SK-N-SH (cell line): ENCODE measurements around the gene TAF1D. TPM values are rescaled to one million over a fixed set of nuclear protein-coding genes. Genes with fewer than 3 reads are reported as not detected.

Experiments used
- CTCF ChIA-PET: fragments of 300-600, 350-600 bp; formaldehyde crosslinking; extraction: SDS; loops from one replicate; lab custom pipeline; 2021; lab: Yijun Ruan, JAX
- POLR2A ChIA-PET: fragments of 350-600 bp; sonication (Branson Sonifier 250); formaldehyde crosslinking; extraction: SDS; loops from one replicate; lab custom pipeline; 2020; ENCODE audit warnings: antibody characterized with exemption, inconsistent platforms; lab: Yijun Ruan, JAX
- DNase-seq: peaks from one replicate; pipeline ENCODE4 v3.0.0; 2012
- H2AFZ ChIP-seq: fragments of 200-600 bp; sonication (generic); 2 replicates; pipeline ENCODE4 v1.8.1; 2016; ENCODE audit warnings: antibody characterized with exemption, mild to moderate bottlenecking, low read depth
- H3F3A ChIP-seq: fragments of 200-600 bp; sonication (generic); replicated peaks from 2 replicates; pipeline ENCODE3; 2016; ENCODE audit warnings: antibody characterized with exemption, mild to moderate bottlenecking; ENCODE audit not compliant: insufficient read depth
- H3K27ac ChIP-seq, 2 experiments: fragments of 200-500 bp in 1 of 2; fragments of 200-600 bp in 1 of 2; sonication (Bioruptor generic) in 1 of 2; sonication (generic), shearing (Covaris generic) in 1 of 2; 2 replicates each; pipeline versions ENCODE4 v1.5.1 to v1.6.1; 2014 to 2016; ENCODE audit warnings: low read depth in 2 of 2, inconsistent platforms in 1 of 2, low read length in 1 of 2, mild to moderate bottlenecking in 1 of 2, mixed read lengths in 1 of 2
- H3K27me3 ChIP-seq: fragments of 200-600 bp; sonication (generic), shearing (Covaris generic); 2 replicates; pipeline ENCODE4 v1.6.1; 2016; ENCODE audit warnings: mixed run types; ENCODE audit not compliant: insufficient read depth
- H3K36me3 ChIP-seq, 2 experiments: fragments of 200-500 bp in 1 of 2; fragments of 200-600 bp in 1 of 2; sonication (Bioruptor generic) in 1 of 2; sonication (generic) in 1 of 2; replicated peaks in 1 of 2; 2 replicates each; pipeline versions ENCODE3 to v1.5.1; 2014 to 2016; ENCODE audit warnings: low read length in 1 of 2, mild to moderate bottlenecking in 1 of 2; ENCODE audit not compliant: insufficient read depth in 2 of 2, control insufficient read depth in 1 of 2
- H3K4me1 ChIP-seq, 2 experiments: fragments of 200-500 bp in 1 of 2; fragments of 200-600 bp in 1 of 2; sonication (Bioruptor generic) in 1 of 2; sonication (generic), shearing (Covaris generic) in 1 of 2; 2 replicates each; pipeline versions ENCODE4 v1.5.1 to v1.6.1; 2014 to 2016; ENCODE audit warnings: low read depth in 1 of 2, low read length in 1 of 2, mixed run types in 1 of 2; ENCODE audit not compliant: insufficient read depth in 2 of 2, control insufficient read depth in 1 of 2
- H3K4me2 ChIP-seq: fragments of 200-600 bp; sonication (generic), shearing (Covaris generic); 2 replicates; pipeline ENCODE4 v1.6.1; 2017; ENCODE audit warnings: mixed run types
- H3K4me3 ChIP-seq, 2 experiments: fragments of 200-500 bp in 1 of 2; fragments of 200-600 bp in 1 of 2; sonication (Bioruptor generic) in 1 of 2; sonication (generic), shearing (Covaris generic) in 1 of 2; 2 replicates each; pipeline versions ENCODE4 v1.5.1 to v1.8.1; 2014 to 2016; ENCODE audit warnings: low read depth in 2 of 2, inconsistent platforms in 1 of 2, low read length in 1 of 2, mild to moderate bottlenecking in 1 of 2, mixed read lengths in 1 of 2, moderate library complexity in 1 of 2
- H3K79me2 ChIP-seq: fragments of 200-600 bp; sonication (generic); 2 replicates; pipeline ENCODE4 v1.8.1; 2017; ENCODE audit warnings: mild to moderate bottlenecking; ENCODE audit not compliant: insufficient read depth
- H3K9ac ChIP-seq: fragments of 200-600 bp; sonication (generic); 2 replicates; pipeline ENCODE4 v1.6.1; 2017; ENCODE audit warnings: mixed run types
- H3K9me2 ChIP-seq: fragments of 200-600 bp; sonication (generic); 2 replicates; pipeline ENCODE4 v1.6.1; 2017; ENCODE audit warnings: mixed run types
- H3K9me3 ChIP-seq: fragments of 200-600 bp; sonication (generic); 2 replicates; pipeline ENCODE4 v1.6.1; 2017; ENCODE audit warnings: mixed run types, mild to moderate bottlenecking, moderate library complexity
- H4K20me1 ChIP-seq: fragments of 200-600 bp; sonication (generic); 2 replicates; pipeline ENCODE4 v1.6.1; 2017; ENCODE audit warnings: mild to moderate bottlenecking, mixed run types; ENCODE audit not compliant: insufficient read depth
- FOXJ3 ChIP-seq: sonication (generic); formaldehyde crosslinking; IDR thresholded peaks from 2 replicates; pipeline ENCODE4 v1.5.1; 2020; ENCODE audit warnings: mild to moderate bottlenecking, missing genetic modification reagents
- FOXM1 ChIP-seq: IDR thresholded peaks from 2 replicates; pipeline ENCODE4 v1.4.0; 2012; ENCODE audit warnings: low read depth, mild to moderate bottlenecking
- NFIC ChIP-seq: IDR thresholded peaks from 2 replicates; pipeline ENCODE4 v1.4.0; 2012; ENCODE audit warnings: borderline replicate concordance
- RCOR1 ChIP-seq: fragments of 150-350 bp; IDR thresholded peaks from 2 replicates; pipeline ENCODE4 v1.6.1; 2017; ENCODE audit warnings: antibody characterized with exemption, low read length
- RFX5 ChIP-seq: IDR thresholded peaks from 2 replicates; pipeline ENCODE4 v1.6.1; 2012; ENCODE audit warnings: mild to moderate bottlenecking, improper control_type of control experiment, low read length
- TCF12 ChIP-seq: IDR thresholded peaks from 2 replicates; pipeline ENCODE4 v1.4.0; 2012
- WGBS: methylation state at CpG from one replicate; pipeline ENCODE4 v1.1.6; 2017; ENCODE audit warnings: low lambda C conversion rate; 5-methylcytosine and 5-hydroxymethylcytosine counted together
- polyA plus RNA-seq, 3 experiments: library from polyadenylated mRNA; depleted of rRNA; stranded (reverse); fragments of >200 nt; gene quantifications; 2 replicates each; pipeline ENCODE4 v1.2.3, GENCODE V29; 2012
- TF ChIP-seq, protein P1 (sequence below): IDR thresholded peaks from 2 replicates; pipeline ENCODE4 v1.4.0; 2012; ENCODE audit warnings: low read depth, borderline replicate concordance
- TF ChIP-seq, protein P2 (sequence below): IDR thresholded peaks from 2 replicates; pipeline ENCODE4 v1.4.0; 2012; ENCODE audit warnings: low read depth
- TF ChIP-seq, protein P3 (sequence below): fragments of 200-600 bp; sonication (generic); IDR thresholded peaks from 2 replicates; pipeline ENCODE4 v1.6.1; 2017; ENCODE audit warnings: antibody characterized with exemption, mild to moderate bottlenecking, moderate library complexity

The TAF1D gene
- polyA plus RNA-seq, 1 of the 3 experiments (the other 2 are of a cell fraction), result 56.7 TPM

DNA sequence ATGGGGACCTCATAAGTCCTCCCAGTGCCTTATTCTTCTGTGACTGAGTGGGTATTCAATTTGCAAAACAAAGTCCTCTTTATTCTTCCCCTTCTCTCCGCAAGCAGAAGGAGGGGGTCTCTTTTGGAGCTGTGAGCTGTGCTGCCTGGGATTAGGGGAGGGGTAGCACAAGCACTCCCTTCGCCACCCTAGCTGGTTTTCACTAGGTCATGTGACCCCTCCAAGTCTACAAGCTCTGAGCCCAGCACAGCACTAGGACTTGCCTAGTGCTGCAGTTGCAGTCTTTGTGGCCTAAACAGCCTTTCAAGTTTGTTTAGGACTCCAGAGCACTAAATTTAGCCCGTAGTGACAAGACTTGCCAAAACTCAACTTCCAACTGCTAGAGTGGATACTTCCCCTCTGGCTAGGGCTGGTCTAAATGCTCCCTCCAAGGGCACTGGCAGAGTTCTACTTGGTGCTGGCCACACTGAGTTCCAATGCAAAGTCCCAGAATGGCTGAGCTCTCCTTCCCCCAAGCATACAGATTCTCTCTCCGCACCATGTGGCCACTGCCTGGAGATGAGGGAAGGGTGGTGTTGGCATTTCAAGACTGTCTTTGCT is 25.4 kb downstream of the TAF1D start:
- no peaks in the 10 kb centered on the region for H3K4me1 ChIP-seq
- H3K9ac ChIP-seq, result no peak overlapping the region
- no peak for DNase-seq
- H2AFZ ChIP-seq, result no peak overlapping the region
- ChIA-PET POLR2A (no interaction called here), CTCF (no interaction called here)
- H3K36me3 ChIP-seq, result peaks cover 31 to 47% of the 10 kb centered on the region in 2 experiments
- WGBS, result 100% methylated on average over 3 of the region's 4 CpGs
- H3K79me2 ChIP-seq, result peaks cover 38% of the 10 kb centered on the region
- no peak for TF ChIP-seq TCF12
- TF ChIP-seq, protein P1, sequence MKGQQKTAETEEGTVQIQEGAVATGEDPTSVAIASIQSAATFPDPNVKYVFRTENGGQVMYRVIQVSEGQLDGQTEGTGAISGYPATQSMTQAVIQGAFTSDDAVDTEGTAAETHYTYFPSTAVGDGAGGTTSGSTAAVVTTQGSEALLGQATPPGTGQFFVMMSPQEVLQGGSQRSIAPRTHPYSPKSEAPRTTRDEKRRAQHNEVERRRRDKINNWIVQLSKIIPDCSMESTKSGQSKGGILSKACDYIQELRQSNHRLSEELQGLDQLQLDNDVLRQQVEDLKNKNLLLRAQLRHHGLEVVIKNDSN, result no peak
- TF ChIP-seq FOXJ3 (CRISPR knock-in tag), result no peak
- no peak for TF ChIP-seq NFIC
- H3F3A ChIP-seq, result peaks cover 4% of the 10 kb centered on the region
- no peak overlapping the region for H3K4me3 ChIP-seq
- no peak overlapping the region for H3K27ac ChIP-seq
- no peaks in the 10 kb centered on the region for H3K27me3 ChIP-seq
- no peaks in the 10 kb centered on the region for H3K9me2 ChIP-seq
- no peak overlapping the region for H3K4me2 ChIP-seq
- H3K9me3 ChIP-seq, result peaks cover 6% of the 10 kb centered on the region; the same call in 1 of the 2 replicates
- H4K20me1 ChIP-seq, result no peaks in the 10 kb centered on the region

DNA sequence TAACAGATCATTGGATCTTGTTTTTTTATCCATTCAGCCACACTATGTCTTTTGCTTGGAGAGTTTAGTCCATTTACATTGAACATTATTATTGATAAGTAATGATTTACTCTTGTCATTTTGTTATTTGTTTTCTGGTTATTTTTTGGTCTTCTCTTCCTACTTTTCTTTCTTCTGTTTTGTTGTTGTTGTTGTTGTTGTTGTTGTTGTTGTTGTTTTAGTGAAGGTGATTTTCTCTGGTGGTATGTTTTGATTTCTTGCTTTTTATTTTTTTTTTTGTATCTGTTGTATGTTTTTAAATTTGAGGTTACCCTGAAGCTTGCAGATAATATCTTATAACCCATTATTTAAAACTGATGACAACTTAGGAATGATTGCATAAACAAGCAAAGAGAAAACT is 28.6 kb downstream of the TAF1D start:
- Histone ChIP-seq H3K27me3 (no peaks in the 10 kb centered on the region), H3K79me2 (peaks cover 42% of the 10 kb centered on the region; the same call in 1 of the 2 replicates), H3F3A (peaks cover 7% of the 10 kb centered on the region), H3K4me1 (no peaks in the 10 kb centered on the region), H4K20me1 (no peaks in the 10 kb centered on the region), H3K4me2 (no peak overlapping the region), H3K9ac (no peak overlapping the region), H3K9me3 (peaks cover 24% of the 10 kb centered on the region; the same call in 1 of the 2 replicates), H3K4me3 (no peak overlapping the region), H3K36me3 (peaks cover 52 to 79% of the 10 kb centered on the region in 2 experiments), H3K27ac (no peak overlapping the region), H2AFZ (no peak overlapping the region), H3K9me2 (no peaks in the 10 kb centered on the region)
- TF ChIP-seq RCOR1, result no peak
- TF ChIP-seq, protein P2, sequence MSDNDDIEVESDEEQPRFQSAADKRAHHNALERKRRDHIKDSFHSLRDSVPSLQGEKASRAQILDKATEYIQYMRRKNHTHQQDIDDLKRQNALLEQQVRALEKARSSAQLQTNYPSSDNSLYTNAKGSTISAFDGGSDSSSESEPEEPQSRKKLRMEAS, result no peak
- no peak for TF ChIP-seq RFX5
- TF ChIP-seq FOXJ3 (CRISPR knock-in tag), result no peak
- TF ChIP-seq, protein P3, sequence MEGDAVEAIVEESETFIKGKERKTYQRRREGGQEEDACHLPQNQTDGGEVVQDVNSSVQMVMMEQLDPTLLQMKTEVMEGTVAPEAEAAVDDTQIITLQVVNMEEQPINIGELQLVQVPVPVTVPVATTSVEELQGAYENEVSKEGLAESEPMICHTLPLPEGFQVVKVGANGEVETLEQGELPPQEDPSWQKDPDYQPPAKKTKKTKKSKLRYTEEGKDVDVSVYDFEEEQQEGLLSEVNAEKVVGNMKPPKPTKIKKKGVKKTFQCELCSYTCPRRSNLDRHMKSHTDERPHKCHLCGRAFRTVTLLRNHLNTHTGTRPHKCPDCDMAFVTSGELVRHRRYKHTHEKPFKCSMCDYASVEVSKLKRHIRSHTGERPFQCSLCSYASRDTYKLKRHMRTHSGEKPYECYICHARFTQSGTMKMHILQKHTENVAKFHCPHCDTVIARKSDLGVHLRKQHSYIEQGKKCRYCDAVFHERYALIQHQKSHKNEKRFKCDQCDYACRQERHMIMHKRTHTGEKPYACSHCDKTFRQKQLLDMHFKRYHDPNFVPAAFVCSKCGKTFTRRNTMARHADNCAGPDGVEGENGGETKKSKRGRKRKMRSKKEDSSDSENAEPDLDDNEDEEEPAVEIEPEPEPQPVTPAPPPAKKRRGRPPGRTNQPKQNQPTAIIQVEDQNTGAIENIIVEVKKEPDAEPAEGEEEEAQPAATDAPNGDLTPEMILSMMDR, result no peak
- TF ChIP-seq FOXM1, result no peak
- POLR2A ChIA-PET, result no interaction called here
- CTCF ChIA-PET, result interaction anchor here (1.1 kb wide), 1 partner anchor 17 kb away, joined by 3 read pairs; no protein-coding TSS in a partner anchor
- DNase-seq, result no peak
